Osteocyte (in vitro differentiated cells): ENCODE results near the gene RASSF4. TPM values are rescaled to one million over a fixed set of nuclear protein-coding genes. Genes with fewer than 3 reads are reported as not detected.

Experiments
- DNase-seq: peaks from one replicate; pipeline ENCODE4 v3.0.0; 2021; ENCODE audit warnings: mixed read lengths; ENCODE audit not compliant: unreplicated experiment; ENCODE audit errors: extremely low spot score
- H3K27ac Mint-ChIP-seq: one replicate; pipeline ENCODE4 v1.8.0; 2021; ENCODE audit warnings: mild to moderate bottlenecking, mixed read lengths; ENCODE audit not compliant: unreplicated experiment
- H3K27me3 Mint-ChIP-seq: one replicate; pipeline ENCODE4 v1.8.0; 2021; ENCODE audit warnings: mixed read lengths; ENCODE audit not compliant: unreplicated experiment
- H3K36me3 Mint-ChIP-seq: one replicate; pipeline ENCODE4 v1.8.0; 2021; ENCODE audit warnings: mixed read lengths; ENCODE audit not compliant: unreplicated experiment
- H3K4me1 Mint-ChIP-seq: one replicate; pipeline ENCODE4 v1.8.0; 2021; ENCODE audit warnings: mixed read lengths; ENCODE audit not compliant: unreplicated experiment
- H3K4me3 Mint-ChIP-seq: one replicate; pipeline ENCODE4 v1.8.0; 2021; ENCODE audit warnings: mild to moderate bottlenecking, moderate library complexity, mixed read lengths; ENCODE audit not compliant: unreplicated experiment
- H3K9me3 Mint-ChIP-seq: one replicate; pipeline ENCODE4 v1.8.0; 2021; ENCODE audit warnings: mixed read lengths; ENCODE audit not compliant: unreplicated experiment
- CTCF ChIP-seq: fragments of 200-600 bp; sonication (generic); IDR thresholded peaks from 2 replicates; pipeline ENCODE4 v1.5.0; 2021; ENCODE audit warnings: antibody characterized with exemption, mild to moderate bottlenecking, moderate library complexity
- total RNA-seq: library from RNA; stranded (reverse); gene quantifications from 2 replicates; pipeline ENCODE4 v1.2.1, GENCODE V29; 2021

Gene RASSF4
- total RNA-seq, 1 donor from 2014 or later: 11.8 TPM

GRCh38 chr10:45044290-45044689 lies 84.7 kb downstream of the RASSF4 start:
- H3K27ac Mint-ChIP-seq: no peak overlapping the region
- H3K27me3 Mint-ChIP-seq: peaks cover 36% of the 10 kb centered on the region
- H3K36me3 Mint-ChIP-seq: no peaks in the 10 kb centered on the region
- TF ChIP-seq CTCF: no peak
- no peaks in the 10 kb centered on the region for H3K4me1 Mint-ChIP-seq
- no peak for DNase-seq
- H3K4me3 Mint-ChIP-seq: no peak overlapping the region
- peaks cover 9% of the 10 kb centered on the region for H3K9me3 Mint-ChIP-seq

Other genes with a start within 250 kb of the RASSF4 start
- not detected in 2 replicates for gene TMEM72, start 48.5 kb upstream of the RASSF4 start, total RNA-seq
- 10.3 and 10.4 TPM in 2 replicates for gene DEPP1, start 19.0 kb downstream of the RASSF4 start, total RNA-seq
- gene ZNF22, start 41.1 kb downstream of the RASSF4 start, total RNA-seq: 22.9 and 23.4 TPM in 2 replicates